K562 (cell line): ENCODE results near the gene SUMO3. TPM values are rescaled to one million over a fixed set of nuclear protein-coding genes. Genes with fewer than 3 reads are reported as not detected.

ENCODE experiments used
- HNRNPL ChIP-seq: fragments of 200-400 bp; formaldehyde crosslinking; IDR thresholded peaks from 2 replicates; pipeline ENCODE4 v1.6.1; 2017; ENCODE audit warnings: low read depth, mild to moderate bottlenecking, low read length
- NR1H2 ChIP-seq: sonication (generic); formaldehyde crosslinking; IDR thresholded peaks from 2 replicates; pipeline ENCODE4 v1.4.0; 2020; ENCODE audit warnings: mild to moderate bottlenecking, missing genetic modification reagents
- PPARD ChIP-seq: fragments of 250-450 bp; sonication (Bioruptor Pico); IDR thresholded peaks from 2 replicates; pipeline ENCODE4 v1.8.0; 2022; ENCODE audit warnings: inconsistent platforms, mild to moderate bottlenecking, moderate library complexity
- RB1 ChIP-seq: fragments of 450-650 bp; IDR thresholded peaks from 2 replicates; pipeline ENCODE4 v1.6.1; 2017; ENCODE audit warnings: low read depth, mild to moderate bottlenecking
- RFX1 ChIP-seq: fragments of 450-650 bp; IDR thresholded peaks from 2 replicates; pipeline ENCODE4 v1.6.1; 2016; ENCODE audit warnings: mild to moderate bottlenecking, moderate library complexity
- SREBF2 ChIP-seq: sonication (generic); formaldehyde crosslinking; IDR thresholded peaks from 2 replicates; pipeline ENCODE4 v1.4.0; 2020; ENCODE audit warnings: mild to moderate bottlenecking, missing genetic modification reagents
- SUPT5H ChIP-seq: fragments of 450-650 bp; IDR thresholded peaks from 2 replicates; pipeline ENCODE4 v1.6.1; 2016
- ZBTB17 ChIP-seq: fragments of 450-650 bp; formaldehyde crosslinking; IDR thresholded peaks from 2 replicates; pipeline ENCODE4 v1.4.0; 2020; ENCODE audit warnings: mild to moderate bottlenecking
- ZFP36 ChIP-seq: fragments of 150-350 bp; IDR thresholded peaks from 2 replicates; pipeline ENCODE4 v1.6.1; 2018; ENCODE audit warnings: low read length, low read depth; ENCODE audit not compliant: partially characterized antibody
- ZNF24 ChIP-seq: fragments of 450-650 bp; IDR thresholded peaks from 2 replicates; pipeline ENCODE4 v1.6.1; 2016
- ZNF77 ChIP-seq: fragments of 250-450 bp; sonication (Bioruptor Pico); IDR thresholded peaks from 2 replicates; pipeline ENCODE4 v1.5.0; 2020
- ZNF778 ChIP-seq: fragments of 450-650 bp; formaldehyde crosslinking; IDR thresholded peaks from 2 replicates; pipeline ENCODE4 v1.4.0; 2020; ENCODE audit warnings: mild to moderate bottlenecking, moderate library complexity
- polyA plus RNA-seq, 8 experiments: library from polyadenylated mRNA; depleted of rRNA in 4 of 8; stranded (reverse) in 5 of 8; unstranded in 3 of 8; fragments of >200 nt; fragmentation: Nextera tagmentation in 2 of 8; fragmentation: Illumina TruSeq in 1 of 8; extraction: Ambion mirVana in 2 of 8; extraction: Trizol in 1 of 8; gene quantifications; 2 replicates each; pipeline versions ENCODE4 v1.2.1 to v1.2.3, GENCODE V29; 2011 to 2014; ENCODE audit warnings: inconsistent platforms in 1 of 8, missing spikeins in 1 of 8
- total RNA-seq, 7 experiments: library from RNA; depleted of rRNA in 6 of 7; stranded (reverse); fragments of >200 nt in 6 of 7; fragmentation: Illumina TruSeq in 2 of 7; extraction: Trizol in 2 of 7; gene quantifications; 2 replicates each; pipeline versions ENCODE4 v1.2.1 to v1.2.3, GENCODE V29; 2011 to 2021; ENCODE audit warnings: low replicate concordance in 1 of 7
- TF ChIP-seq, protein P1 (sequence below), 2 experiments: fragments of 450-650 bp in 1 of 2; sonication (generic) in 1 of 2; formaldehyde crosslinking in 1 of 2; IDR thresholded peaks; 2 replicates each; pipeline versions ENCODE4 v1.7.1 to v1.9.0; 2016 to 2022; ENCODE audit warnings: inconsistent platforms in 1 of 2, mild to moderate bottlenecking in 1 of 2, missing genetic modification reagents in 1 of 2
- TF ChIP-seq, protein P2 (sequence below), 2 experiments: IDR thresholded peaks; 2 replicates each; pipeline ENCODE4 v1.6.1; 2012; ENCODE audit warnings: improper control_type of control experiment in 2 of 2, low read depth in 2 of 2, low read length in 2 of 2, borderline replicate concordance in 1 of 2
- TF ChIP-seq, protein P3 (sequence below): fragments of 450-650 bp; formaldehyde crosslinking; IDR thresholded peaks from 2 replicates; pipeline ENCODE4 v1.4.0; 2022; ENCODE audit warnings: missing genetic modification characterization

The SUMO3 gene
- total and polyA plus RNA-seq, 9 of the 15 experiments (the other 6 are each of a cell fraction or from before 2014, with no cell fraction given): 13.9 to 143 (median 113) TPM

DNA sequence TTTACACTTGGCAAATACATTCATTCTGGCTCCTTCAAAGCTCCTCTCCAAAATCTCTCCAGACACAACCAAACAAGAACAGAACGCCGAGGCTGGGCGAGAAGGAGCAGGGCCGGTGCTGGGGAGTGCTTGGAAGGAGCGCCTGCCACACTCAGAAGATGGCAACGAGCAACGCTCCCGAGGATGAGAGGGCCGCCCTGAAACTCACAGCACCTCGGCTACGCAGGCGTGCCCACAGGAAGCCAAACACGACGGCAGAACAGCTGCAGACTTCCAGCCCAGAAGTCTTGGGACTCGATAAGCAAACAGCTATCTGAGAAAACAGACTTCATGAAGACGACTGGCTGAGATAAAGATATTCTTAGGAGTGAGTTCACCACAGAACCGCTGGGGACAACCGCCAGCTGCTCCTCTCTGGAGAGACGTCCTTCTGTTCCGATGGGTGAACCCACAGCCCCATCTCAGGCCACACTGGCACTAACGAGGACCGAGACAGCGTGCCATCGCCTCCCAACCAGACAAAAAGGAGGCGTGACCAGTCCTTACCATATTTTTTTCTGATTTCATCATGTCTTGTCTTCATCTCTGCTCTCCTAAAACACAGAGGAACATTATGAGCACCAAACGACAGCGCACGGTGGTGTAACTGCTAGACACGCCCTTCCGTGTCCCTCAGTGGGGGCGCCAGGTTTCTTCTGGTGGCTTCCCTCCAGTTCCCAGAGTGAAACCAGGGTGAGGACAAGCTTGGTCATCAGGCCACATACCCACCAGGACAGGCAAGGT is 37.0 kb upstream of the SUMO3 start (continued):
- TF ChIP-seq SREBF2 (no peak), RFX1 (no peak), HNRNPL (no peak), NR1H2 (peak; percentile 92), ZBTB17 (CRISPR knock-in tag) (peak; percentile 91), ZNF77 (CRISPR knock-in tag) (no peak), ZFP36 (peak; percentile 62), ZNF778 (CRISPR knock-in tag) (no peak), SUPT5H (no peak), RB1 (peak; percentile 68), PPARD (CRISPR knock-in tag) (no peak), ZNF24 (peak; percentile 76)
- TF ChIP-seq, protein P1, sequence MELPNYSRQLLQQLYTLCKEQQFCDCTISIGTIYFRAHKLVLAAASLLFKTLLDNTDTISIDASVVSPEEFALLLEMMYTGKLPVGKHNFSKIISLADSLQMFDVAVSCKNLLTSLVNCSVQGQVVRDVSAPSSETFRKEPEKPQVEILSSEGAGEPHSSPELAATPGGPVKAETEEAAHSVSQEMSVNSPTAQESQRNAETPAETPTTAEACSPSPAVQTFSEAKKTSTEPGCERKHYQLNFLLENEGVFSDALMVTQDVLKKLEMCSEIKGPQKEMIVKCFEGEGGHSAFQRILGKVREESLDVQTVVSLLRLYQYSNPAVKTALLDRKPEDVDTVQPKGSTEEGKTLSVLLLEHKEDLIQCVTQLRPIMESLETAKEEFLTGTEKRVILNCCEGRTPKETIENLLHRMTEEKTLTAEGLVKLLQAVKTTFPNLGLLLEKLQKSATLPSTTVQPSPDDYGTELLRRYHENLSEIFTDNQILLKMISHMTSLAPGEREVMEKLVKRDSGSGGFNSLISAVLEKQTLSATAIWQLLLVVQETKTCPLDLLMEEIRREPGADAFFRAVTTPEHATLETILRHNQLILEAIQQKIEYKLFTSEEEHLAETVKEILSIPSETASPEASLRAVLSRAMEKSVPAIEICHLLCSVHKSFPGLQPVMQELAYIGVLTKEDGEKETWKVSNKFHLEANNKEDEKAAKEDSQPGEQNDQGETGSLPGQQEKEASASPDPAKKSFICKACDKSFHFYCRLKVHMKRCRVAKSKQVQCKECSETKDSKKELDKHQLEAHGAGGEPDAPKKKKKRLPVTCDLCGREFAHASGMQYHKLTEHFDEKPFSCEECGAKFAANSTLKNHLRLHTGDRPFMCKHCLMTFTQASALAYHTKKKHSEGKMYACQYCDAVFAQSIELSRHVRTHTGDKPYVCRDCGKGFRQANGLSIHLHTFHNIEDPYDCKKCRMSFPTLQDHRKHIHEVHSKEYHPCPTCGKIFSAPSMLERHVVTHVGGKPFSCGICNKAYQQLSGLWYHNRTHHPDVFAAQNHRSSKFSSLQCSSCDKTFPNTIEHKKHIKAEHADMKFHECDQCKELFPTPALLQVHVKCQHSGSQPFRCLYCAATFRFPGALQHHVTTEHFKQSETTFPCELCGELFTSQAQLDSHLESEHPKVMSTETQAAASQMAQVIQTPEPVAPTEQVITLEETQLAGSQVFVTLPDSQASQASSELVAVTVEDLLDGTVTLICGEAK (IDR thresholded peaks at IDR 0.05): peak; percentile 58; the same call in 1 of the 2 replicates
- TF ChIP-seq, protein P1 (CRISPR knock-in tag; IDR thresholded peaks at IDR 0.05): no peak
- TF ChIP-seq, protein P2, sequence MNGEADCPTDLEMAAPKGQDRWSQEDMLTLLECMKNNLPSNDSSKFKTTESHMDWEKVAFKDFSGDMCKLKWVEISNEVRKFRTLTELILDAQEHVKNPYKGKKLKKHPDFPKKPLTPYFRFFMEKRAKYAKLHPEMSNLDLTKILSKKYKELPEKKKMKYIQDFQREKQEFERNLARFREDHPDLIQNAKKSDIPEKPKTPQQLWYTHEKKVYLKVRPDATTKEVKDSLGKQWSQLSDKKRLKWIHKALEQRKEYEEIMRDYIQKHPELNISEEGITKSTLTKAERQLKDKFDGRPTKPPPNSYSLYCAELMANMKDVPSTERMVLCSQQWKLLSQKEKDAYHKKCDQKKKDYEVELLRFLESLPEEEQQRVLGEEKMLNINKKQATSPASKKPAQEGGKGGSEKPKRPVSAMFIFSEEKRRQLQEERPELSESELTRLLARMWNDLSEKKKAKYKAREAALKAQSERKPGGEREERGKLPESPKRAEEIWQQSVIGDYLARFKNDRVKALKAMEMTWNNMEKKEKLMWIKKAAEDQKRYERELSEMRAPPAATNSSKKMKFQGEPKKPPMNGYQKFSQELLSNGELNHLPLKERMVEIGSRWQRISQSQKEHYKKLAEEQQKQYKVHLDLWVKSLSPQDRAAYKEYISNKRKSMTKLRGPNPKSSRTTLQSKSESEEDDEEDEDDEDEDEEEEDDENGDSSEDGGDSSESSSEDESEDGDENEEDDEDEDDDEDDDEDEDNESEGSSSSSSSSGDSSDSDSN (IDR thresholded peaks at IDR 0.05; ENCODE audit: borderline replicate concordance in 1 of 2, low read depth in 2 of 2, low read length in 2 of 2): peak; percentile 51 to 92; a peak in 2 of 4 replicates
- TF ChIP-seq, protein P3, sequence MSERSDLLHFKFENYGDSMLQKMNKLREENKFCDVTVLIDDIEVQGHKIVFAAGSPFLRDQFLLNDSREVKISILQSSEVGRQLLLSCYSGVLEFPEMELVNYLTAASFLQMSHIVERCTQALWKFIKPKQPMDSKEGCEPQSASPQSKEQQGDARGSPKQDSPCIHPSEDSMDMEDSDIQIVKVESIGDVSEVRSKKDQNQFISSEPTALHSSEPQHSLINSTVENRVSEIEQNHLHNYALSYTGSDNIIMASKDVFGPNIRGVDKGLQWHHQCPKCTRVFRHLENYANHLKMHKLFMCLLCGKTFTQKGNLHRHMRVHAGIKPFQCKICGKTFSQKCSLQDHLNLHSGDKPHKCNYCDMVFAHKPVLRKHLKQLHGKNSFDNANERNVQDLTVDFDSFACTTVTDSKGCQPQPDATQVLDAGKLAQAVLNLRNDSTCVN (CRISPR knock-in tag): peak; percentile 84; the same call in 1 of the 2 replicates
